Measurements from ENCODE around the gene TBC1D30.

Gene TBC1D30

GRCh38 chr12:64912516-64913255 is 88.2 kb downstream of the TBC1D30 start:
- H3K27ac ChIP-seq (ENCODE audit: low read length) = no peak overlapping the region
- H3K4me3 ChIP-seq (ENCODE audit: low read length in 2 of 2) = no peak overlapping the region
- no peaks in the 10 kb centered on the region for H3K36me3 ChIP-seq (ENCODE audit: control insufficient read depth in 2 of 2, insufficient read depth in 2 of 2, low read length in 2 of 2)
- H3K4me1 ChIP-seq (ENCODE audit: control insufficient read depth, insufficient read depth, low read length) = peaks cover 4% of the 10 kb centered on the region
- H3K27me3 ChIP-seq (ENCODE audit: control insufficient read depth in 1 of 2, insufficient read depth in 2 of 2, low read length in 2 of 2) = no peaks in the 10 kb centered on the region
- H3K9me3 ChIP-seq (ENCODE audit: control insufficient read depth in 2 of 2, low read length in 2 of 2) = no peaks in the 10 kb centered on the region
- no peak overlapping the region for H3K9ac ChIP-seq (ENCODE audit: low read length in 2 of 2)

- H3K36me3 ChIP-seq (ENCODE audit: control insufficient read depth in 2 of 2, insufficient read depth in 2 of 2, low read length in 2 of 2) = no peaks in the 10 kb centered on the region
- H3K9me3 ChIP-seq (ENCODE audit: control insufficient read depth in 2 of 2, low read length in 2 of 2) = no peaks in the 10 kb centered on the region
- no peak overlapping the region for H3K27ac ChIP-seq (ENCODE audit: low read length)
- no peak overlapping the region for H3K4me3 ChIP-seq (ENCODE audit: low read length in 2 of 2)
- H3K27me3 ChIP-seq (ENCODE audit: control insufficient read depth in 1 of 2, insufficient read depth in 2 of 2, low read length in 2 of 2) = no peaks in the 10 kb centered on the region
- H3K9ac ChIP-seq (ENCODE audit: low read length in 2 of 2) = no peak overlapping the region
- H3K4me1 ChIP-seq (ENCODE audit: control insufficient read depth, insufficient read depth, low read length) = peaks cover 4% of the 10 kb centered on the region
These were observed 90.8 kb downstream of the TBC1D30 start for GRCh38 chr12:64915242-64915641.

DNA sequence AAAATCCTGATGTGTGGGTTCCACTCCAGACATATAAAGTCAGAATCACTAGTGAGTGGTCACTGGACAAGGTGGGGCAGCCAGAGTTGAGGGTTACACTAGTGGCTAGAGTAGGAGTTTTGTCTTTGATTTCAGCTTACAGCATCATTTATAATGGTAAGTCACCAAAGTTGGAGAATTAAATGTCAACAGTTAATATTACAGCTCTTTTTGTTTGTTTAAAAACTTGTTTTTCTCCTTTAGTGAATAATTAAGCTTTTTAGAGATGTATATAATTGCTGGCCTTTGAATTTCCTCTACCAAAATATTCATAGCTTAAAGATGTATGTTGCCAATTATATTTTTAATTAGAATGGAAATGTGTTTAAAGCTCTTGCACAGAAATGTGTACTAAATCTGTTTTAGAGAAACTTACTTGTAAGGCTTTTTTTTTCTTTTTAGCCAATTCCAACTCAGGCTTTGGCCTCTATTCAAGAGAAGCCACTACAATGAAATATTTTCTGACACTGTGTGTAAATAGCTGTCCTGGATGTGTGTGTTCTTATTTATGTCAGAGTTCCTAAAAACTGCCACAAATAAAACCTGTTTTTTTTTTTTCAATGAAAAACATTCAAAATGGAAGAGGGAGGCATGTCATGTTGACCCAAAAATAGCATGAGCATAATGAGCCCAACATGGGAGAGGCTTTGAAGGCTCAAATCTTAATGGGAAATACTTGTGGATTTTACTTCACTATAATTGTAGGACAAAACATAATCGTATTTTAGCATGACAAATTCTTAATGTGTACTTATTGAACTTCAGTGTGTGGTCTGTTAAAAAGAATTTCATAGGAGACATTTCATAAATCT is 92.2 kb downstream of the TBC1D30 start:
- peaks cover 4% of the 10 kb centered on the region for H3K4me1 ChIP-seq (ENCODE audit: control insufficient read depth, insufficient read depth, low read length)
- H3K9ac ChIP-seq (ENCODE audit: low read length in 2 of 2) = no peak overlapping the region
- H3K9me3 ChIP-seq (ENCODE audit: control insufficient read depth in 2 of 2, low read length in 2 of 2) = no peaks in the 10 kb centered on the region
- no peak overlapping the region for H3K27ac ChIP-seq (ENCODE audit: low read length)
- H3K27me3 ChIP-seq (ENCODE audit: control insufficient read depth in 1 of 2, insufficient read depth in 2 of 2, low read length in 2 of 2) = no peaks in the 10 kb centered on the region
- no peaks in the 10 kb centered on the region for H3K36me3 ChIP-seq (ENCODE audit: control insufficient read depth in 2 of 2, insufficient read depth in 2 of 2, low read length in 2 of 2)
- no peak overlapping the region for H3K4me3 ChIP-seq (ENCODE audit: low read length in 2 of 2)

DNA sequence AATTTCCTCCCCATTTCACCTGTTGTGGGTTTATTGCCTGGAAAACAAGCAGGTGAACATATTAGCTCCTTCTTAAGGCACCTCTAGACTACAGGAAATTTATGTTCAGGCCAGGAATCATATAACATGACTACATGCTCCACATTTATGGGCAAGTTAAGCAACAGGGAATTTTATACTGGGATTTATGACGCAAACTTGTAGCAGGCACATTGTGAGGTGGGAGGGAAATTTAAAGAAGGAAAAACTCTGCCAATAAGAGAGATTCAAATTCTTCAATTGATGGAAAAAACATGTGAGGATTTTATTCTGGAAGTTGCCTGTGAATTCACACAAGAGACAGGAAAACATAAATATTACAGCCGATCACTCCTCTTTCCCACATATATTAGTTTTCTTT is 93.9 kb downstream of the TBC1D30 start:
- Histone ChIP-seq H3K36me3 (ENCODE audit: control insufficient read depth in 2 of 2, insufficient read depth in 2 of 2, low read length in 2 of 2) (no peaks in the 10 kb centered on the region), H3K9ac (ENCODE audit: low read length in 2 of 2) (no peak overlapping the region), H3K4me1 (ENCODE audit: control insufficient read depth, insufficient read depth, low read length) (no peaks in the 10 kb centered on the region), H3K4me3 (ENCODE audit: low read length in 2 of 2) (no peak overlapping the region), H3K9me3 (ENCODE audit: control insufficient read depth in 2 of 2, low read length in 2 of 2) (no peaks in the 10 kb centered on the region), H3K27me3 (ENCODE audit: control insufficient read depth in 1 of 2, insufficient read depth in 2 of 2, low read length in 2 of 2) (no peaks in the 10 kb centered on the region), H3K27ac (ENCODE audit: low read length) (no peak overlapping the region)

GRCh38 chr12:64918801-64919200 is 94.4 kb downstream of the TBC1D30 start:
- Histone ChIP-seq H3K9me3 (ENCODE audit: control insufficient read depth in 2 of 2, low read length in 2 of 2) (no peaks in the 10 kb centered on the region), H3K36me3 (ENCODE audit: control insufficient read depth in 2 of 2, insufficient read depth in 2 of 2, low read length in 2 of 2) (no peaks in the 10 kb centered on the region), H3K27me3 (ENCODE audit: control insufficient read depth in 1 of 2, insufficient read depth in 2 of 2, low read length in 2 of 2) (no peaks in the 10 kb centered on the region), H3K27ac (ENCODE audit: low read length) (no peak overlapping the region), H3K4me1 (ENCODE audit: control insufficient read depth, insufficient read depth, low read length) (no peaks in the 10 kb centered on the region), H3K4me3 (ENCODE audit: low read length in 2 of 2) (no peak overlapping the region), H3K9ac (ENCODE audit: low read length in 2 of 2) (no peak overlapping the region)

GRCh38 chr12:64922853-64923252 is 98.4 kb downstream of the TBC1D30 start:
- Histone ChIP-seq H3K27ac (ENCODE audit: low read length) (no peak overlapping the region), H3K9ac (ENCODE audit: low read length in 2 of 2) (no peak overlapping the region), H3K9me3 (ENCODE audit: control insufficient read depth in 2 of 2, low read length in 2 of 2) (no peaks in the 10 kb centered on the region), H3K4me1 (ENCODE audit: control insufficient read depth, insufficient read depth, low read length) (no peaks in the 10 kb centered on the region), H3K4me3 (ENCODE audit: low read length in 2 of 2) (no peak overlapping the region), H3K27me3 (ENCODE audit: control insufficient read depth in 1 of 2, insufficient read depth in 2 of 2, low read length in 2 of 2) (no peaks in the 10 kb centered on the region), H3K36me3 (ENCODE audit: control insufficient read depth in 2 of 2, insufficient read depth in 2 of 2, low read length in 2 of 2) (no peaks in the 10 kb centered on the region)

GRCh38 chr12:64923536-64923935 is 99.1 kb downstream of the TBC1D30 start:
- Histone ChIP-seq H3K27me3 (ENCODE audit: control insufficient read depth in 1 of 2, insufficient read depth in 2 of 2, low read length in 2 of 2) (no peaks in the 10 kb centered on the region), H3K27ac (ENCODE audit: low read length) (no peak overlapping the region), H3K9ac (ENCODE audit: low read length in 2 of 2) (no peak overlapping the region), H3K36me3 (ENCODE audit: control insufficient read depth in 2 of 2, insufficient read depth in 2 of 2, low read length in 2 of 2) (no peaks in the 10 kb centered on the region), H3K9me3 (ENCODE audit: control insufficient read depth in 2 of 2, low read length in 2 of 2) (no peaks in the 10 kb centered on the region), H3K4me1 (ENCODE audit: control insufficient read depth, insufficient read depth, low read length) (no peaks in the 10 kb centered on the region), H3K4me3 (ENCODE audit: low read length in 2 of 2) (no peak overlapping the region)
